HG03442 (cell line): ENCODE measurements around the gene COL1A1.
A peak's percentile ranks its signal among the peaks of the same experiment; 100 is the strongest.

ENCODE experiments used
- ATAC-seq: cut with Tn5 transposase; IDR thresholded peaks from one replicate; pipeline ENCODE4 v1.9.1; 2021; ENCODE audit warnings: mild to moderate bottlenecking, moderate library complexity; ENCODE audit not compliant: unreplicated experiment

The COL1A1 gene

GRCh38 chr17:50213026-50214022, 11.9 kb upstream of the COL1A1 start:
- peak; percentile 77 for ATAC-seq

- ATAC-seq = no peak
Observed at GRCh38 chr17:50212121-50212843, 10.9 kb upstream of the COL1A1 start.

- no peak for ATAC-seq
Observed at GRCh38 chr17:50211249-50212120, 10.1 kb upstream of the COL1A1 start.

GRCh38 chr17:50210240-50211225, 9.1 kb upstream of the COL1A1 start:
- ATAC-seq = no peak

- no peak for ATAC-seq
Observed at GRCh38 chr17:50209472-50210239, 8.2 kb upstream of the COL1A1 start.

- ATAC-seq = no peak
Observed at GRCh38 chr17:50209133-50209471, 7.7 kb upstream of the COL1A1 start.

GRCh38 chr17:50208611-50209061, 7.2 kb upstream of the COL1A1 start:
- ATAC-seq = no peak

GRCh38 chr17:50207792-50208567, 6.5 kb upstream of the COL1A1 start:
- no peak for ATAC-seq

GRCh38 chr17:50207315-50207714, 5.9 kb upstream of the COL1A1 start:
- ATAC-seq = no peak

GRCh38 chr17:50206604-50207293, 5.3 kb upstream of the COL1A1 start:
- no peak for ATAC-seq

GRCh38 chr17:50205963-50206505, 4.6 kb upstream of the COL1A1 start:
- ATAC-seq = no peak

- ATAC-seq = no peak
Observed at GRCh38 chr17:50205111-50205962, 3.9 kb upstream of the COL1A1 start.

GRCh38 chr17:50204431-50204830, 3.0 kb upstream of the COL1A1 start:
- no peak for ATAC-seq

GRCh38 chr17:50203604-50204345, 2.3 kb upstream of the COL1A1 start:
- no peak for ATAC-seq

- no peak for ATAC-seq
Observed at GRCh38 chr17:50203086-50203485, 1.7 kb upstream of the COL1A1 start.
